PC-3 (cell line): ENCODE data around the gene DPPA5. TPM values are rescaled to one million over a fixed set of nuclear protein-coding genes. Genes with fewer than 3 reads are reported as not detected.

Source experiments
- ATAC-seq: fragments of 200-7000 bp; cut with Tn5 transposase; 2 replicates; pipeline ENCODE4 v1.9.1; 2020; ENCODE audit warnings: mild to moderate bottlenecking, moderate library complexity
- BruUV-seq: library from RNA; stranded (reverse); fragments of 400-500 nt; replicated peaks from 2 replicates; lab custom pipeline; 2021; lab: Mats Ljungman, UMichigan
- CTCF ChIA-PET: fragments of 300-600 bp; sonication (Branson Sonifier 250); formaldehyde crosslinking; loops from one replicate; lab custom pipeline; 2022; ENCODE audit warnings: antibody characterized with exemption; lab: Charles Lee
- POLR2A ChIA-PET: fragments of 300-600 bp; sonication (Branson Sonifier 250); formaldehyde crosslinking; loops from one replicate; lab custom pipeline; 2022; ENCODE audit warnings: antibody characterized with exemption; ENCODE audit not compliant: unreplicated experiment; lab: Charles Lee
- DNase-seq: peaks from one replicate; pipeline ENCODE4 v3.0.0-alpha.2; 2015
- H2AFZ ChIP-seq: fragments of 300-600 bp; sonication (generic); 2 replicates; pipeline ENCODE4 v1.6.0; 2016; ENCODE audit warnings: antibody characterized with exemption, low read length
- H3F3A ChIP-seq: fragments of 300-600 bp; sonication (generic); one replicate; pipeline ENCODE4 v1.6.0; 2017; ENCODE audit warnings: antibody characterized with exemption, low read length, control low read depth, mild to moderate bottlenecking; ENCODE audit not compliant: unreplicated experiment
- H3K27ac ChIP-seq: fragments of 300-600 bp; sonication (generic); 2 replicates; pipeline ENCODE4 v1.5.1; 2016; ENCODE audit warnings: mild to moderate bottlenecking, low read length
- H3K27me3 ChIP-seq: fragments of 300-600 bp; sonication (generic); 2 replicates; pipeline ENCODE4 v1.6.1; 2016; ENCODE audit warnings: low read length, mixed read lengths
- H3K36me3 ChIP-seq: fragments of 300-600 bp; sonication (generic); 2 replicates; pipeline ENCODE4 v1.6.1; 2016; ENCODE audit warnings: low read depth, mixed run types, low read length, mixed read lengths
- H3K4me1 ChIP-seq: fragments of 300-600 bp; sonication (generic); 2 replicates; pipeline ENCODE4 v1.5.1; 2016; ENCODE audit warnings: low read length; ENCODE audit not compliant: insufficient read depth
- H3K4me2 ChIP-seq: fragments of 300-600 bp; sonication (generic); 2 replicates; pipeline ENCODE4 v1.6.0; 2016; ENCODE audit warnings: low read length
- H3K4me3 ChIP-seq: fragments of 300-600 bp; sonication (generic); 2 replicates; pipeline ENCODE4 v1.5.1; 2016; ENCODE audit warnings: mild to moderate bottlenecking, low read length, mixed read lengths
- H3K79me2 ChIP-seq: fragments of 300-600 bp; sonication (generic); 2 replicates; pipeline ENCODE4 v1.6.1; 2017; ENCODE audit warnings: low read length, mixed read lengths
- H3K9ac ChIP-seq: fragments of 300-600 bp; sonication (generic); 2 replicates; pipeline ENCODE4 v1.6.0; 2016; ENCODE audit warnings: mild to moderate bottlenecking, low read length
- H3K9me2 ChIP-seq: fragments of 300-600 bp; sonication (generic); replicated peaks from 2 replicates; pipeline ENCODE4 v1.6.1; 2016; ENCODE audit warnings: mixed run types, low read length, mixed read lengths
- H3K9me3 ChIP-seq: fragments of 300-600 bp; sonication (generic); 2 replicates; pipeline ENCODE4 v1.6.1; 2016; ENCODE audit warnings: low read length, mixed read lengths
- H4K20me1 ChIP-seq: fragments of 300-600 bp; sonication (generic); 2 replicates; pipeline ENCODE4 v1.6.1; 2016; ENCODE audit warnings: low read length, mixed read lengths
- CTCF ChIP-seq: fragments of 300-600 bp; sonication (generic); conservative IDR thresholded peaks from 2 replicates; pipeline ENCODE4 v1.5.1; 2017; ENCODE audit warnings: antibody characterized with exemption, low read depth, mild to moderate bottlenecking, low read length
- EZH2 ChIP-seq: fragments of 300-600 bp; sonication (generic); IDR thresholded peaks from one replicate; pipeline ENCODE4 v1.6.1; 2017; ENCODE audit warnings: antibody characterized with exemption, mild to moderate bottlenecking, low read length; ENCODE audit not compliant: unreplicated experiment
- EZH2phosphoT487 ChIP-seq: fragments of 300-600 bp; sonication (generic); IDR thresholded peaks from 2 replicates; pipeline ENCODE4 v1.6.1; 2018; ENCODE audit warnings: mild to moderate bottlenecking, antibody characterized with exemption, low read length, borderline replicate concordance
- intact Hi-C: fragments of 100-400 bp; cut with micrococcal nuclease; formaldehyde crosslinking; loops from 2 replicates; pipeline ENCODE4 v1.9.0; 2023
- total RNA-seq: library from RNA; depleted of rRNA; stranded (reverse); fragments of >200 nt; gene quantifications from 2 replicates; pipeline ENCODE4 v1.2.3, GENCODE V29; 2014

Gene DPPA5
- total RNA-seq, 1 experiment from 2014 or later = not detected

DNA sequence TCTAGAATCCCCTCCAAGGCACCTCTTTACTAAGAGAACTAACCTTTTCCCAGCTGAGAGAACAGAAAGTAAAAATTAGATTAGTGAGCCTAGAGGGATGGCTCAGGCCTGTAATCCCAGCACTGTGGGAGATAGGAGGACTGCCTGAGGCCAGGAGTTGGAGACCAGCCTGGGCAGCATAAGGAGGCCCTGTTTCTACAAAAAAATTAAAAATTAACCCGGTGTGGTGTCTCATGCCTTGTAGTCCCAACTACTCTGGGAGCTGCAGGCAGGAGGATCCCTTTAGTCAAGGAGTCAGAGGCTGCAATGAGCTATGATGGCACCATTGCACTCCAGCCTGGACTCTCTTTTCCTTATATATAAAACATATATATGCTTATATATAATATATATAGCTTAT is 21.1 kb upstream of the DPPA5 start:
- TF ChIP-seq EZH2 = no peak
- no peak for TF ChIP-seq EZH2phosphoT487
- TF ChIP-seq CTCF = no peak
- ChIA-PET POLR2A (no interaction called here), CTCF (no interaction called here)
- no TSS peak for BruUV-seq
- no peaks in the 10 kb centered on the region for H3K9me2 ChIP-seq
- DNase-seq (no peak), ATAC-seq (no peak)
- H3K27me3 ChIP-seq = no peaks in the 10 kb centered on the region
- no peaks in the 10 kb centered on the region for H3K9me3 ChIP-seq
- no peaks in the 10 kb centered on the region for H3K36me3 ChIP-seq
- intact Hi-C loops = no loop called here
- H3F3A ChIP-seq = no peaks in the 10 kb centered on the region
- H2AFZ ChIP-seq = no peak overlapping the region
- no peaks in the 10 kb centered on the region for H3K79me2 ChIP-seq
- H3K9ac ChIP-seq = no peak overlapping the region
- no peak overlapping the region for H3K4me2 ChIP-seq
- H3K4me1 ChIP-seq = no peaks in the 10 kb centered on the region
- no peak overlapping the region for H3K27ac ChIP-seq
- no peaks in the 10 kb centered on the region for H4K20me1 ChIP-seq
- no peak overlapping the region for H3K4me3 ChIP-seq

GRCh38 chr6:73372516-73372915 is 18.4 kb upstream of the DPPA5 start:
- Histone ChIP-seq H2AFZ (no peak overlapping the region), H3K27me3 (no peaks in the 10 kb centered on the region), H4K20me1 (no peaks in the 10 kb centered on the region), H3K9me2 (no peaks in the 10 kb centered on the region), H3K4me3 (no peak overlapping the region), H3K9ac (no peak overlapping the region), H3F3A (no peaks in the 10 kb centered on the region), H3K4me1 (no peaks in the 10 kb centered on the region), H3K36me3 (no peaks in the 10 kb centered on the region), H3K4me2 (no peak overlapping the region), H3K9me3 (no peaks in the 10 kb centered on the region), H3K27ac (no peak overlapping the region), H3K79me2 (no peaks in the 10 kb centered on the region)
- no peak for DNase-seq
- POLR2A ChIA-PET = no interaction called here
- ATAC-seq = no peak
- CTCF ChIA-PET = no interaction called here
- TF ChIP-seq CTCF = no peak
- no peak for TF ChIP-seq EZH2phosphoT487
- TF ChIP-seq EZH2 = no peak
- intact Hi-C loops = no loop called here
- BruUV-seq = no TSS peak

GRCh38 chr6:73371984-73372383 is 17.9 kb upstream of the DPPA5 start:
- no peak overlapping the region for H3K4me3 ChIP-seq
- intact Hi-C loops = no loop called here
- no peak for DNase-seq
- no peaks in the 10 kb centered on the region for H3K9me3 ChIP-seq
- H3K4me1 ChIP-seq = no peaks in the 10 kb centered on the region
- no peaks in the 10 kb centered on the region for H3F3A ChIP-seq
- H3K36me3 ChIP-seq = no peaks in the 10 kb centered on the region
- no peak overlapping the region for H3K9ac ChIP-seq
- H3K4me2 ChIP-seq = no peak overlapping the region
- no peak for ATAC-seq
- ChIA-PET CTCF (no interaction called here), POLR2A (no interaction called here)
- no peak overlapping the region for H3K27ac ChIP-seq
- H2AFZ ChIP-seq = no peak overlapping the region
- H4K20me1 ChIP-seq = no peaks in the 10 kb centered on the region
- no peaks in the 10 kb centered on the region for H3K27me3 ChIP-seq
- no peaks in the 10 kb centered on the region for H3K79me2 ChIP-seq
- BruUV-seq = no TSS peak
- no peaks in the 10 kb centered on the region for H3K9me2 ChIP-seq
- TF ChIP-seq EZH2phosphoT487 (no peak), CTCF (no peak), EZH2 (no peak)
